SK-N-SH (cell line): ENCODE results near the gene PLCB1. TPM values are rescaled to one million over a fixed set of nuclear protein-coding genes. Genes with fewer than 3 reads are reported as not detected.

Experiments used
- CTCF ChIA-PET: fragments of 300-600, 350-600 bp; formaldehyde crosslinking; extraction: SDS; loops from one replicate; lab custom pipeline; 2021; lab: Yijun Ruan, JAX
- POLR2A ChIA-PET: fragments of 350-600 bp; sonication (Branson Sonifier 250); formaldehyde crosslinking; extraction: SDS; loops from one replicate; lab custom pipeline; 2020; ENCODE audit warnings: antibody characterized with exemption, inconsistent platforms; lab: Yijun Ruan, JAX
- DNase-seq: peaks from one replicate; pipeline ENCODE4 v3.0.0; 2012
- H2AFZ ChIP-seq: fragments of 200-600 bp; sonication (generic); 2 replicates; pipeline ENCODE4 v1.8.1; 2016; ENCODE audit warnings: antibody characterized with exemption, mild to moderate bottlenecking, low read depth
- H3F3A ChIP-seq: fragments of 200-600 bp; sonication (generic); replicated peaks from 2 replicates; pipeline ENCODE3; 2016; ENCODE audit warnings: antibody characterized with exemption, mild to moderate bottlenecking; ENCODE audit not compliant: insufficient read depth
- H3K27ac ChIP-seq, 2 experiments: fragments of 200-500 bp in 1 of 2; fragments of 200-600 bp in 1 of 2; sonication (Bioruptor generic) in 1 of 2; sonication (generic), shearing (Covaris generic) in 1 of 2; 2 replicates each; pipeline versions ENCODE4 v1.5.1 to v1.6.1; 2014 to 2016; ENCODE audit warnings: low read depth in 2 of 2, inconsistent platforms in 1 of 2, low read length in 1 of 2, mild to moderate bottlenecking in 1 of 2, mixed read lengths in 1 of 2
- H3K27me3 ChIP-seq: fragments of 200-600 bp; sonication (generic), shearing (Covaris generic); 2 replicates; pipeline ENCODE4 v1.6.1; 2016; ENCODE audit warnings: mixed run types; ENCODE audit not compliant: insufficient read depth
- H3K36me3 ChIP-seq, 2 experiments: fragments of 200-500 bp in 1 of 2; fragments of 200-600 bp in 1 of 2; sonication (Bioruptor generic) in 1 of 2; sonication (generic) in 1 of 2; replicated peaks in 1 of 2; 2 replicates each; pipeline versions ENCODE3 to v1.5.1; 2014 to 2016; ENCODE audit warnings: low read length in 1 of 2, mild to moderate bottlenecking in 1 of 2; ENCODE audit not compliant: insufficient read depth in 2 of 2, control insufficient read depth in 1 of 2
- H3K4me1 ChIP-seq, 2 experiments: fragments of 200-500 bp in 1 of 2; fragments of 200-600 bp in 1 of 2; sonication (Bioruptor generic) in 1 of 2; sonication (generic), shearing (Covaris generic) in 1 of 2; 2 replicates each; pipeline versions ENCODE4 v1.5.1 to v1.6.1; 2014 to 2016; ENCODE audit warnings: low read depth in 1 of 2, low read length in 1 of 2, mixed run types in 1 of 2; ENCODE audit not compliant: insufficient read depth in 2 of 2, control insufficient read depth in 1 of 2
- H3K4me2 ChIP-seq: fragments of 200-600 bp; sonication (generic), shearing (Covaris generic); 2 replicates; pipeline ENCODE4 v1.6.1; 2017; ENCODE audit warnings: mixed run types
- H3K4me3 ChIP-seq, 2 experiments: fragments of 200-500 bp in 1 of 2; fragments of 200-600 bp in 1 of 2; sonication (Bioruptor generic) in 1 of 2; sonication (generic), shearing (Covaris generic) in 1 of 2; 2 replicates each; pipeline versions ENCODE4 v1.5.1 to v1.8.1; 2014 to 2016; ENCODE audit warnings: low read depth in 2 of 2, inconsistent platforms in 1 of 2, low read length in 1 of 2, mild to moderate bottlenecking in 1 of 2, mixed read lengths in 1 of 2, moderate library complexity in 1 of 2
- H3K79me2 ChIP-seq: fragments of 200-600 bp; sonication (generic); 2 replicates; pipeline ENCODE4 v1.8.1; 2017; ENCODE audit warnings: mild to moderate bottlenecking; ENCODE audit not compliant: insufficient read depth
- H3K9ac ChIP-seq: fragments of 200-600 bp; sonication (generic); 2 replicates; pipeline ENCODE4 v1.6.1; 2017; ENCODE audit warnings: mixed run types
- H3K9me2 ChIP-seq: fragments of 200-600 bp; sonication (generic); 2 replicates; pipeline ENCODE4 v1.6.1; 2017; ENCODE audit warnings: mixed run types
- H3K9me3 ChIP-seq: fragments of 200-600 bp; sonication (generic); 2 replicates; pipeline ENCODE4 v1.6.1; 2017; ENCODE audit warnings: mixed run types, mild to moderate bottlenecking, moderate library complexity
- H4K20me1 ChIP-seq: fragments of 200-600 bp; sonication (generic); 2 replicates; pipeline ENCODE4 v1.6.1; 2017; ENCODE audit warnings: mild to moderate bottlenecking, mixed run types; ENCODE audit not compliant: insufficient read depth
- ELF1 ChIP-seq: IDR thresholded peaks from 2 replicates; pipeline ENCODE4 v1.4.0; 2012
- EZH2phosphoT487 ChIP-seq: fragments of 200-600 bp; sonication (generic); IDR thresholded peaks from 2 replicates; pipeline ENCODE4 v1.6.1; 2017; ENCODE audit warnings: low read depth, mixed run types, mild to moderate bottlenecking, antibody characterized with exemption, moderate library complexity, borderline replicate concordance
- FOXJ3 ChIP-seq: sonication (generic); formaldehyde crosslinking; IDR thresholded peaks from 2 replicates; pipeline ENCODE4 v1.5.1; 2020; ENCODE audit warnings: mild to moderate bottlenecking, missing genetic modification reagents
- FOXM1 ChIP-seq: IDR thresholded peaks from 2 replicates; pipeline ENCODE4 v1.4.0; 2012; ENCODE audit warnings: low read depth, mild to moderate bottlenecking
- MEF2A ChIP-seq: IDR thresholded peaks from 2 replicates; pipeline ENCODE4 v1.4.0; 2012; ENCODE audit warnings: low read depth, borderline replicate concordance
- RCOR1 ChIP-seq: fragments of 150-350 bp; IDR thresholded peaks from 2 replicates; pipeline ENCODE4 v1.6.1; 2017; ENCODE audit warnings: antibody characterized with exemption, low read length
- REST ChIP-seq: IDR thresholded peaks from 2 replicates; pipeline ENCODE4 v1.6.1; 2012; ENCODE audit warnings: mild to moderate bottlenecking, low read depth, low read length, moderate library complexity
- SIN3A ChIP-seq: IDR thresholded peaks from 2 replicates; pipeline ENCODE4 v1.6.1; 2012; ENCODE audit warnings: low read depth, mild to moderate bottlenecking, low read length, moderate library complexity, borderline replicate concordance
- TCF12 ChIP-seq: IDR thresholded peaks from 2 replicates; pipeline ENCODE4 v1.4.0; 2012
- WGBS: methylation state at CpG from one replicate; pipeline ENCODE4 v1.1.6; 2017; ENCODE audit warnings: low lambda C conversion rate; 5-methylcytosine and 5-hydroxymethylcytosine counted together
- polyA plus RNA-seq, 3 experiments: library from polyadenylated mRNA; depleted of rRNA; stranded (reverse); fragments of >200 nt; gene quantifications; 2 replicates each; pipeline ENCODE4 v1.2.3, GENCODE V29; 2012

Gene PLCB1
- polyA plus RNA-seq, 1 of the 3 experiments (the other 2 are of a cell fraction): 10.5 TPM

GRCh38 chr20:8209061-8209460, 77.0 kb downstream of the PLCB1 start:
- no peaks in the 10 kb centered on the region for H4K20me1 ChIP-seq
- WGBS: 45% methylated on average over 2 of the region's 2 CpGs
- H3K9me3 ChIP-seq: no peaks in the 10 kb centered on the region
- H3K9me2 ChIP-seq: no peaks in the 10 kb centered on the region
- H3F3A ChIP-seq: no peaks in the 10 kb centered on the region
- H3K36me3 ChIP-seq: peaks cover 0 to 9% of the 10 kb centered on the region in 2 experiments
- TF ChIP-seq EZH2phosphoT487 (no peak), TCF12 (peak; percentile 23; the same call in 1 of the 2 replicates)
- H3K27me3 ChIP-seq: no peaks in the 10 kb centered on the region
- ChIA-PET CTCF (interaction anchor here (1.3 kb wide), 1 partner anchor 9 kb away, joined by 4 read pairs; no protein-coding TSS in a partner anchor), POLR2A (no interaction called here)
- H3K9ac ChIP-seq: no peak overlapping the region
- no peak overlapping the region for H3K4me3 ChIP-seq
- no peak for DNase-seq
- no peak overlapping the region for H2AFZ ChIP-seq
- H3K4me1 ChIP-seq: no peaks in the 10 kb centered on the region; a peak in 2 of 4 replicates
- H3K4me2 ChIP-seq: no peak overlapping the region
- peaks cover 14% of the 10 kb centered on the region for H3K79me2 ChIP-seq
- H3K27ac ChIP-seq: peak overlapping the region in 1 of 2 experiments; percentile 40; a peak in 1 of 4 replicates

GRCh38 chr20:8210749-8211148, 78.7 kb downstream of the PLCB1 start:
- H3K4me3 ChIP-seq: no peak overlapping the region
- no peaks in the 10 kb centered on the region for H3K9me2 ChIP-seq
- no peak overlapping the region for H2AFZ ChIP-seq
- H3K4me2 ChIP-seq: no peak overlapping the region
- H3K4me1 ChIP-seq: peaks cover 0 to 2% of the 10 kb centered on the region in 2 experiments; a peak in 3 of 4 replicates
- H3K79me2 ChIP-seq: peaks cover 9% of the 10 kb centered on the region
- no peak overlapping the region for H3K9ac ChIP-seq
- 100% methylated on average over 1 of the region's 1 CpG for WGBS
- CTCF ChIA-PET: no interaction called here
- TF ChIP-seq ELF1: no peak
- no peak for TF ChIP-seq MEF2A
- TF ChIP-seq SIN3A: no peak
- TF ChIP-seq FOXM1: no peak
- no peak for TF ChIP-seq REST
- TF ChIP-seq RCOR1: no peak
- TF ChIP-seq FOXJ3 (CRISPR knock-in tag): no peak
- TF ChIP-seq, all 33 proteins: peak for 0
- no peaks in the 10 kb centered on the region for H3K9me3 ChIP-seq
- H3K27me3 ChIP-seq: no peaks in the 10 kb centered on the region
- peaks cover 0 to 9% of the 10 kb centered on the region in 2 experiments for H3K36me3 ChIP-seq
- POLR2A ChIA-PET: no interaction called here
- no peaks in the 10 kb centered on the region for H3F3A ChIP-seq
- H4K20me1 ChIP-seq: no peaks in the 10 kb centered on the region
- H3K27ac ChIP-seq: no peak overlapping the region
- no peak for DNase-seq
